ENCODE measurements around the gene ADCY1.
"Not testable (repeated sequence)": the region's sequence is repeated elsewhere in the genome, so short reads cannot be mapped to it uniquely, and the experiment has no call there.

ADCY1 gene

DNA sequence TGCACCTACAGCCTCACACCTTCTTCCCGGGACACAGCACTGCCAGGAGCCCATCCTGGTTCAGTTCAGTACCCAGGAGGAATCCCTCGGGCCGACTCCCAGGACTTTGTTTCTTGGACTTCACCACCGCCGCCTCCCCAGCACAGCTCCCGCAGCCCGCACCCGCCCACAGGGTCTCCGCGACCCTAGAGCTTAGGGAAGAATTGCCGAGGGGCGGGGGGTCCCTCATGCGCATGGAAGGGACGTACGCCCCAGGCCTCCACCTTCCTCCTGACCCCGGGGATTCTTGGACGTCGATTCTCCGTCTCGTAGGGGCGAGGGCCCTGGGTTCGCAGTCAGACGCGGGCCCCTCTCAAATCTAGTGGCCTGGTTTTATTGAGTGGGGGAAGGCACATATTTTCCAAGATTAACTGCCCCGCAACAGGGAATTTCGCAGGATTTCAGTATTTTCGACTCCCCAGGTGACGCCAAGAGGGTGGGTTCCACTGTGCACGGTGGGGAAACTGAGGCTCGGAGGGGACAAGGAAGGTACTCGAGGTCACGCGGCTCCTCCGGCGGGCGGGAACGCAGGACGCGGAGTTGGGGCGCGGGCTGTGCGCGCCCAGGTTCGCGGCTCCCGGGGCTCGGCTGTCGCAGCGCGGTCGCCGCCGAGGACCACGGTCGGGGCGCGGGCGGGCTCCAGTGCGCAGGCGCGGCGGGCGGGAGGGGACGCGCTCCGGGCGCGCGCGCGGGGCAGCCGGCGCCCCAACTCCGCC is at the start of gene ADCY1:
Gene ADCY1 (plus strand): TSS at position 708 of the 755 bp plus-strand sequence. CDS start 176 bp downstream, outside the sequence.
- DNase-seq: peak; percentile 33

GRCh38 chr7:45524445-45524844 is 49.7 kb upstream of the ADCY1 start:
- no peak for DNase-seq

GRCh38 chr7:45525057-45525456 is 49.1 kb upstream of the ADCY1 start:
- DNase-seq: no peak

DNA sequence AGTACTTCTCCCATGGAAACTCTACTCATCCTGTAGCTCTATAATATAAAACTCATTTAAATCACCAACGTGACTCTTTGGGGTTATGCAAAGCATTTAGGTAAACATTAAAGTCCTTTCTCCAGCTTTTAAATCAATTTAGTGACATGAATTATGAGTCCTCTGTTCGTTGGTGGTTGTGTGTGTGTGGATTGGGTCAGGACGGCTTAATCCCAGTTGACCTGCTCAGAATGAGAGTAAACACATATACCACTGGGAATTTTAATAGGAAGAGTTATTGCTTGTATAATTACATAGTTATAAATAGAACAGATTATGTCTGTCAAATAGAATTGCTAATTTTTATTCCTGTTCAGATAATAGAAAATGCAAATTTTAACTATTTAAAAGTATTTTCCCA is 30.7 kb upstream of the ADCY1 start:
- peak; percentile 26 for DNase-seq

GRCh38 chr7:45545105-45545710 is 29.0 kb upstream of the ADCY1 start:
- DNase-seq: not testable (repeated sequence)

GRCh38 chr7:45548917-45549316 is 25.3 kb upstream of the ADCY1 start:
- not testable (repeated sequence) for DNase-seq

- no peak for DNase-seq
These were observed 10.8 kb upstream of the ADCY1 start for GRCh38 chr7:45563401-45563800.

- DNase-seq: no peak
These were observed 10.2 kb upstream of the ADCY1 start for GRCh38 chr7:45563941-45564461.

DNA sequence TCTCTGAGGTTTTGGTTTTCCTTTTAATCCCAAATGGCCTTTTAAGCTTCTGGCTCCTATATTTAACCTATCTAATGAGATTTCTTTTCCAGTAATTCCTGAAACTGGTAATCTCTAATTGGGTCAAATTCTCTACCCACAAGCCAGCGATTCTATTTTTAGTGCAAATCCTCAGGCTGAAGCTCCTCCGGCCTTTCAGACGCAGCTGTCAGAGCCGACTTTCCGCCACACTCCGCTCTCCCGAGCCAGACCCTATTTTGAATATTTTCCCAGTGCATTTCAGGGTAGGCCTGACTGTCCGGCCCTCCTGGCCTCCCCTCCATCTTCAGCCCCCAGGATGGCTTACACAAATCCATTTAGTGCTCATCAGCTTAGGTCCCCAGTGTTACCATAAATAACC is 9.7 kb upstream of the ADCY1 start:
- no peak for DNase-seq

DNA sequence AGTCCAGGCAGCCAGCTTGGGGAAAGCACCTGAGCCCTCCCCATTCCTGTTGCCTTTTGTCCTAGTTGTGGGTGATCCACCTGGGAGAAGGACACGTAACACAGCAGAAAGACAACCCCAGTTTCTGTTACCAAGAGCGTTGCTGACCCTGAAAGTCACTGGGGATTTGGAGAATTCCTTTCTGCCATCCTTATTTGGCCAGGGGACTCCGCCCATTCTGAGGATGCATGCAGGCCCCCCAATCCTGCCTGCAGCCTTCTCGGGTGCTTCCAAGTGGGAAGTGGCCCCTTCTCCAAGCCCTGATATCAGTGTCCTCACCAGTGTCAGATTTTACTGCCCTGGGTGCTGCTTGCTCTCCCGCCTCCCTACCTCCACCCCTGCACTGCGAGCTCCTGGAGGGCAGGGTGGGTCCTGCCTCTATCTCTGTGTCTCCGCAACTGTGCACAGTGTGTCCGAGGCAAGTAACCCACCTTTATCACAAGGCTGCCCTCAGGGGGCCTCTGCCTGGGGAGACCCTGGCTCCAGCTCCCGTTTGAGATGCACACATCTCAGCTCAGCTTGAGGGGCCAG is 9.2 kb upstream of the ADCY1 start:
- DNase-seq: no peak

- no peak for DNase-seq
These were observed 7.8 kb upstream of the ADCY1 start for GRCh38 chr7:45566386-45566785.

- no peak for DNase-seq
These were observed 7.2 kb upstream of the ADCY1 start for GRCh38 chr7:45566961-45567360.

DNA sequence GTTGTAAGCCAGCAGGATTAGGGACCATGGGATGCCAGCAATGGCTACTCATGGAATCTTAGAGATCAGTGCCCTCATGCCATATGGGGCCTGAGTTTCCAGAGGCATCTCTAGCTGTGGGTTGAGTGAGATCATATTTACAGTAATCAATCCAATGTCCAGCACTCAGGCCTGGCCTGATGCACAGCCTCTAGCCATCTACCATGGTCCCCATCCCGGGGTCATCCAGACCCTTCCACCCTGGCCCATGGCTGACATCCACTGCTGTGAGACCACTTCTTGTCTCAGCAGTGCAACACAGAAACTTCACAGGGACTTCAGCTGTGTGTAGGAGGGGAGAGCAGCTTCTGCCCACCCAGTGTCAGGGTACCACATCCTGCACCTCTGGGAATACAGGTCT is 6.5 kb upstream of the ADCY1 start:
- DNase-seq: no peak

DNA sequence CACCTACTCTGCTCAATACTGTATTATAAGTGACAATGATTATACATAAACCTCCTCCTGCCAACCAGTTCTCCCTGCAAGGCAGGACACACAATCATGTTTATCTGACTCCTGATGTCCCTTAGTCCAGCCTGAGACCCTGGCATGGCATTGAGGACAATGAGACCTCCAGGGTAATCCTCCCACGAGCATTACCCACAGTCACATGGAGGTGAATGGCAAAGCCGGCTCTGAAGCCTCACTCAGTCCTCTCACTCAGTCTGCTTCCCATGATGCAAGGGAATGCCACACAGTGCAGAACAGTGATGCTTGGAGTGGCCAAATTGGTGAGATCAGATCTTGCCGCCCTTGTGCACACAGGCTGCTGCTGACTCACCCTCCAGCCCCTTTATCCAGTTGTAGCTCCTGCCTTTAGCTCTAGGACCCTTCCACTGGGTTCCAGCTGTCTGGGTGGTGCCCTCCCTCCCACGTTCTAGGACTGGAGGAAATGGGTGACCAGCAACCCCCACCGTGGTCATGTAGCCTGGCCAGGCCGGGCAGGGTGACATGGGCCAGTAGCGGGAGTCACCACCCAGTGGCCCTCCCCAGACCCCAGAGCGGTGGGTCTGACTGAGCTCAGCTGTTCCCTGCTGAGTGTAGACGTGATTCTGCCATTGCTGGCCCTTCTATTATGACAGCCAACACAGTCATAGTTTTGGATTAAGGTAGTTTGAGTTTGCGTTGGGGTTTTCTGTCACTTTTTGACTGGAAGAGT is 5.5 kb upstream of the ADCY1 start:
- DNase-seq: no peak

DNA sequence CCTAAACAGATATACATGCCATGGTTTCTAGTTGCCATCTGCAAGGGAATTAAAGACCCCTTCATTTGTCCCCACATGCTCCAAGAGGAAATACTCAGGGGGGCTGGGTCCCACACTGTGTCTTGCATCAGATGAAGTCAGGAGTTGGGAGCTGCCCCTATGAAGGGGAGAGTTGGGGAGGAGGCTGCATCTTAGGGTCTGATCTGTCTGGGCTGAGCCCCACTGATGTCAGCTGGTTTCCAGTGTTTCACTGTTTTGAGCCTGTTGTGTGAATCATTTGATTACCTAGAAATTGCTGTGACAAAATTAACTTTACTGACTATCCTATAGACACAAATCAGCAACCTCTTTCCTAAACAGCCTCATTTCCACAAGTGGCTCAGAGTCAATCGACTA is 4.9 kb upstream of the ADCY1 start:
- no peak for DNase-seq

DNA sequence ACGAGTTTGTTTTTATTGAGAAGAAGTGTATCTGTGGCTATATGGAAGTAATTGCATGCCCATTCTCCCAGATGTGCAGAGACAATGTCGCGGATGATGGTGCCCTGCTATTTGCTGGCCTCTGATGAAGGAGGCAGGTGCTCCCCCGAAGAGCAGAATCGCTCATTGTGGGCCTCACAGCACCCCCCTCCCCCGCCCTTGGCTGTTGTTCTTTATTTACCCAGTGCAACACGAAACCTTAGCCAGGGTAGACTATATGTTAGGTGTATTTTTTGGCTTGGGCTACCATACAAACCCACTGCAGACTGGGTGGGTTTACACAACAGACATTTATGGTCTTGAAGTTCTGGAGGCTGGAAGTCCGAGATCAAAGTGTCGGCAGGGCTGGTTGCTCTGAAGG is 3.4 kb upstream of the ADCY1 start:
- no peak for DNase-seq

GRCh38 chr7:45573204-45573603 is 964 bp upstream of the ADCY1 start:
- DNase-seq: no peak

DNA sequence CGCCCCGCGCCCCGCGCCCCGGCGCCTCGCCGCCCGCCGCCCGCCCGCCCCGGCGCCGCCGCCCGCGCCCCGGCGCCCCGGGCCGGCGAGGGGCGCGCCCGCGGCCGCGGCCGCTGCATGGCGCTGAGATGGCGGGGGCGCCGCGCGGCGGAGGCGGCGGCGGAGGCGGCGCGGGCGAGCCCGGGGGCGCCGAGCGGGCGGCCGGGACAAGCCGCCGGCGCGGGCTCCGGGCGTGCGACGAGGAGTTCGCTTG is 174 bp downstream of the ADCY1 start:
- no peak for DNase-seq

- peak; percentile 50 for DNase-seq
These were observed 717 bp downstream of the ADCY1 start for GRCh38 chr7:45574669-45575500.

DNA sequence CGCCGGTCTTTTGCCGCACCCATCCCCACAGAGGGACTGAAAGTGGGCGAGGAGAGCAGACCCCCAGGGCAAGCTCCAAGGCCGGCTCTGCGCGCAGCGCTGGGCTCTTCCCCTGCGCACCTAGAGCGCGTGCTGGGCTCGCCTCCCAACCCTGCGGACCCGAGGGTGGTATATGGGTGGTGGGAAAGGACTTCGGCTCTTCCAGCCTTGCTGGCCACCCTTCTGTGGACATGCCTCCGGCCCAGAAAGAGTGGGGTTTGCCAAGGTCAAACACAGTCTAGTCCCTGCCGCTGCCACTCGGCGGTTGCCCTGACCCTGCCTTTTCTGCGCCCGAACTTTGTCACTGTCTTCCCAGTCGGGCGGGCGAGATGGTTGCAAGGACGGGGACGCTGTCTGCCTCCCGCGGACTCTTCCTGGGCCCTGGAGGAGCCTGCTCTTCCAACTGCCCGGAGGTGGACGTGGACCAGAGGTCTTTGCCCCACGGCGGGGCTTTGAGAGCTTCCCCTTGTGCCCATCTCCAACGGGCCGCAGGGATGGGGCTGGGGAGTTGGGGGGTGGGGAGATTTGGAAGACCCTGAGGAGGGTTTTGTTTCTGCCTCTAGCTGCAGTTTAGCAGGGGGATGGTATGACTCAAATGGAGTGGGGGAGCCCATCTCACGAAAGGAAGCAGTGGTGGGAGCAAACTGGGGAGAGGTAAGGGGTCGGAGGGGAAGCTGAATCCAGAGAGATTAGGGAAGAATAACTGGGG is 1.5 kb downstream of the ADCY1 start:
- DNase-seq: no peak

DNA sequence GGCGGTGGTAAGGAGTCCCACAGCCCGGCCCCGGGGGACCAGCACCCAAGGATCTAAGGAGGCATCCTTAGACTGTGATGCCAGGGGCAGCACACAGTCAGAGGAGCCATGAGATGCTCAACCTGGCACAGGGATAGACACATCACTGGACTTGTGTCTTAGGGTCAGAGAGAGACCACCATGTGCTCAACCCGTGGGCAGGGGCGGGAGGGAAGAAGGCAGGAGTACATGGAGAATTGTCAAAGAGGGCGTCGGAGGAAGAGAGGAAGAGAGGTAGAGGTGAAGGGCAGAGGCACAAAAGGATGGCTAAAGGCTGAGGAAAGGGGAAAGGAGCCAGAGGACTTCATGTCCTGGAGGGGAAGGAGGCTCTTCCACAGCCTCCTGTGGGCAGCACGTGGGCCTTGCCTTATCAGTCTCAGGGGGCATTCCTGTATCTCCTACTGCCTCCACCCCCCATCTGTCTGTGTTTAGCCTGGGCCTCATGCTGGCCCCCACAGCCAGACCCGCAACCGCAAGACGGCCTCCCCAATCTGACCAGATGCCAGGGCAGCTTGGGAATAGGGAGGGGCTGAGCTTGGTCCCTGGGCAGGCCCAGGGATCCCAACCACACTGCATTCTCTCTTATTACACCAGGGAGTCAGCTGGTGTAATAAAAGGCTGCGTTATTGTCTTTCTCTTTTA is 2.2 kb downstream of the ADCY1 start:
- DNase-seq: no peak
